Smooth muscle cell (in vitro differentiated cells): ENCODE results near the gene DYSF. TPM values are rescaled to one million over a fixed set of nuclear protein-coding genes. Genes with fewer than 3 reads are reported as not detected.

ENCODE experiments used
- DNase-seq: peaks from one replicate; lab custom pipeline; 2025; ENCODE audit not compliant: unreplicated experiment; lab: John Stamatoyannopoulos, UW
- H2AFZ ChIP-seq: fragments of 200-600 bp; sonication (generic); 2 replicates; pipeline ENCODE4 v1.6.0; 2016; ENCODE audit warnings: antibody characterized with exemption, low read depth, mild to moderate bottlenecking
- H3F3A ChIP-seq: fragments of 200-600 bp; sonication (generic); 2 replicates; pipeline ENCODE4 v1.6.0; 2017; ENCODE audit warnings: antibody characterized with exemption, low read depth
- H3K27ac ChIP-seq: fragments of 200-600 bp; sonication (generic); 2 replicates; pipeline ENCODE4 v1.5.1; 2016; ENCODE audit warnings: low read depth, mild to moderate bottlenecking
- H3K27me3 ChIP-seq: fragments of 200-600 bp; sonication (generic); 2 replicates; pipeline ENCODE4 v1.6.1; 2016; ENCODE audit warnings: low read depth, mild to moderate bottlenecking
- H3K36me3 ChIP-seq: fragments of 200-600 bp; sonication (generic); 2 replicates; pipeline ENCODE4 v1.5.1; 2016; ENCODE audit warnings: low read depth
- H3K4me1 ChIP-seq: fragments of 200-600 bp; sonication (generic); 2 replicates; pipeline ENCODE4 v1.5.1; 2016; ENCODE audit warnings: low read depth
- H3K4me2 ChIP-seq: fragments of 200-600 bp; sonication (generic); 2 replicates; pipeline ENCODE4 v1.6.0; 2016; ENCODE audit warnings: mild to moderate bottlenecking
- H3K4me3 ChIP-seq: fragments of 200-600 bp; sonication (generic); 2 replicates; pipeline ENCODE4 v1.5.1; 2016; ENCODE audit warnings: mild to moderate bottlenecking
- H3K79me2 ChIP-seq: fragments of 200-600 bp; sonication (generic); 2 replicates; pipeline ENCODE4 v1.6.0; 2016; ENCODE audit warnings: low read depth, mild to moderate bottlenecking
- H3K9ac ChIP-seq: fragments of 200-600 bp; sonication (generic); 2 replicates; pipeline ENCODE4 v1.6.0; 2016; ENCODE audit warnings: low read depth
- H3K9me3 ChIP-seq: fragments of 200-600 bp; sonication (generic); replicated peaks from 2 replicates; pipeline ENCODE4 v1.5.1; 2016; ENCODE audit warnings: low read depth
- H4K20me1 ChIP-seq: fragments of 200-600 bp; sonication (generic); 2 replicates; pipeline ENCODE4 v1.6.0; 2016; ENCODE audit warnings: low read depth
- CTCF ChIP-seq: fragments of 200-600 bp; sonication (generic); IDR thresholded peaks from 2 replicates; pipeline ENCODE4 v1.5.1; 2017; ENCODE audit warnings: borderline replicate concordance, mild to moderate bottlenecking, antibody characterized with exemption; ENCODE audit not compliant: insufficient read depth, poor library complexity, severe bottlenecking
- WGBS: methylation state at CpG from one replicate; pipeline ENCODE4 v1.1.7; 2016; ENCODE audit warnings: low lambda C conversion rate; 5-methylcytosine and 5-hydroxymethylcytosine counted together
- polyA plus RNA-seq: library from polyadenylated mRNA; unstranded; fragments of >200 nt; fragmentation: Nextera tagmentation; extraction: Ambion mirVana; gene quantifications from 2 replicates; pipeline ENCODE4 v1.2.1, GENCODE V29; 2016
- total RNA-seq: library from RNA; depleted of rRNA; stranded (reverse); fragments of >200 nt; gene quantifications from 2 replicates; pipeline ENCODE4 v1.2.3, GENCODE V29; 2014

The DYSF gene
- total and polyA plus RNA-seq, 2 experiments from 2014 or later = 0.64 to 1.6 TPM

GRCh38 chr2:71560638-71561011 is 107.3 kb downstream of the DYSF start:
- H3K4me1 ChIP-seq = no peaks in the 10 kb centered on the region
- no peak for DNase-seq
- no peak overlapping the region for H3K27ac ChIP-seq
- no peak for TF ChIP-seq CTCF
- H2AFZ ChIP-seq = no peak overlapping the region
- no peaks in the 10 kb centered on the region for H3K36me3 ChIP-seq
- no peaks in the 10 kb centered on the region for H3K9me3 ChIP-seq
- H3K79me2 ChIP-seq = no peaks in the 10 kb centered on the region
- no peak overlapping the region for H3K9ac ChIP-seq
- no peaks in the 10 kb centered on the region for H3F3A ChIP-seq
- WGBS = 77% methylated on average over 19 of the region's 20 CpGs
- no peaks in the 10 kb centered on the region for H3K27me3 ChIP-seq
- H3K4me3 ChIP-seq = no peak overlapping the region
- H4K20me1 ChIP-seq = no peaks in the 10 kb centered on the region
- H3K4me2 ChIP-seq = no peak overlapping the region

GRCh38 chr2:71561441-71562267 is 108.3 kb downstream of the DYSF start:
- no peaks in the 10 kb centered on the region for H3K79me2 ChIP-seq
- no peaks in the 10 kb centered on the region for H3K27me3 ChIP-seq
- no peaks in the 10 kb centered on the region for H3F3A ChIP-seq
- no peak overlapping the region for H3K4me2 ChIP-seq
- WGBS = 96% methylated on average over 15 of the region's 15 CpGs
- no peak overlapping the region for H3K4me3 ChIP-seq
- DNase-seq = no peak
- no peaks in the 10 kb centered on the region for H4K20me1 ChIP-seq
- no peak overlapping the region for H3K9ac ChIP-seq
- no peaks in the 10 kb centered on the region for H3K9me3 ChIP-seq
- no peak overlapping the region for H2AFZ ChIP-seq
- H3K4me1 ChIP-seq = no peaks in the 10 kb centered on the region
- TF ChIP-seq CTCF = no peak
- H3K36me3 ChIP-seq = no peaks in the 10 kb centered on the region
- no peak overlapping the region for H3K27ac ChIP-seq

GRCh38 chr2:71562518-71562917 is 109.2 kb downstream of the DYSF start:
- DNase-seq = no peak
- no peak overlapping the region for H3K27ac ChIP-seq
- H3K4me3 ChIP-seq = no peak overlapping the region
- no peaks in the 10 kb centered on the region for H3K36me3 ChIP-seq
- WGBS = 72% methylated on average over 7 of the region's 7 CpGs
- H2AFZ ChIP-seq = no peak overlapping the region
- H4K20me1 ChIP-seq = no peaks in the 10 kb centered on the region
- H3F3A ChIP-seq = no peaks in the 10 kb centered on the region
- no peaks in the 10 kb centered on the region for H3K4me1 ChIP-seq
- no peaks in the 10 kb centered on the region for H3K9me3 ChIP-seq
- H3K27me3 ChIP-seq = no peaks in the 10 kb centered on the region
- TF ChIP-seq CTCF = no peak
- H3K79me2 ChIP-seq = no peaks in the 10 kb centered on the region
- H3K9ac ChIP-seq = no peak overlapping the region
- H3K4me2 ChIP-seq = no peak overlapping the region

- no peaks in the 10 kb centered on the region for H3K9me3 ChIP-seq
- H3K36me3 ChIP-seq = no peaks in the 10 kb centered on the region
- H3F3A ChIP-seq = no peaks in the 10 kb centered on the region
- no peaks in the 10 kb centered on the region for H3K4me1 ChIP-seq
- no peak overlapping the region for H3K27ac ChIP-seq
- H2AFZ ChIP-seq = no peak overlapping the region
- no peak for DNase-seq
- no peak overlapping the region for H3K4me3 ChIP-seq
- no peak overlapping the region for H3K9ac ChIP-seq
- H3K79me2 ChIP-seq = no peaks in the 10 kb centered on the region
- WGBS = 83% methylated on average over 11 of the region's 11 CpGs
- H4K20me1 ChIP-seq = no peaks in the 10 kb centered on the region
- no peak for TF ChIP-seq CTCF
- no peaks in the 10 kb centered on the region for H3K27me3 ChIP-seq
- H3K4me2 ChIP-seq = no peak overlapping the region
Observed at GRCh38 chr2:71563872-71564271, 110.5 kb downstream of the DYSF start.
